ENCODE measurements around the gene LANCL3. TPM values are rescaled to one million over a fixed set of nuclear protein-coding genes. Genes with fewer than 3 reads are reported as not detected.

LANCL3 gene
- total and polyA plus RNA-seq, 4 experiments from 2014 or later, result 0.06 to 0.17 (median 0.12) TPM

- Mint-ChIP-seq H3K36me3 (no peaks in the 10 kb centered on the region), H3K4me1 (no peaks in the 10 kb centered on the region), H3K9me3 (peaks cover 0 to 4% (median 0%) of the 10 kb centered on the region in 8 donors), H3K4me3 (no peak overlapping the region), H3K27me3 (peaks cover 2 to 3% of the 10 kb centered on the region in 2 donors), H3K27ac (no peak overlapping the region)
- Histone ChIP-seq H3K9me3 (ENCODE audit: control insufficient read depth in 1 of 2, low read length in 2 of 2) (no peaks in the 10 kb centered on the region), H3K4me3 (ENCODE audit: low read length in 2 of 2) (no peak overlapping the region), H3K36me3 (ENCODE audit: insufficient read depth, low read length) (no peaks in the 10 kb centered on the region), H3K27ac (ENCODE audit: low read depth, low read length) (no peak overlapping the region), H3K27me3 (ENCODE audit: insufficient read depth, low read length) (no peaks in the 10 kb centered on the region), H3K4me1 (ENCODE audit: insufficient read depth, low read length) (no peaks in the 10 kb centered on the region)
- intact Hi-C loops (cut with micrococcal nuclease), result no loop called here
- no peak for DNase-seq
- ChIA-PET POLR2A (ENCODE audit: partially characterized antibody) (no interaction called here), CTCF (ENCODE audit: partially characterized antibody) (no interaction called here)
Measured at GRCh38 chrX:37590047-37590446, 18.6 kb downstream of the LANCL3 start.

- Histone ChIP-seq H3K27ac (ENCODE audit: low read depth, low read length) (no peak overlapping the region), H3K36me3 (ENCODE audit: insufficient read depth, low read length) (no peaks in the 10 kb centered on the region), H3K4me3 (ENCODE audit: low read length in 2 of 2) (no peak overlapping the region), H3K27me3 (ENCODE audit: insufficient read depth, low read length) (no peaks in the 10 kb centered on the region), H3K9me3 (ENCODE audit: control insufficient read depth in 1 of 2, low read length in 2 of 2) (no peaks in the 10 kb centered on the region), H3K4me1 (ENCODE audit: insufficient read depth, low read length) (no peaks in the 10 kb centered on the region)
- no peak overlapping the region for H3K27ac Mint-ChIP-seq
- ChIA-PET POLR2A (ENCODE audit: partially characterized antibody) (no interaction called here), CTCF (ENCODE audit: partially characterized antibody) (no interaction called here)
- H3K4me3 Mint-ChIP-seq, result no peak overlapping the region
- H3K4me1 Mint-ChIP-seq, result no peaks in the 10 kb centered on the region
- H3K36me3 Mint-ChIP-seq, result no peaks in the 10 kb centered on the region
- intact Hi-C loops (cut with micrococcal nuclease), result no loop called here
- DNase-seq, result no peak
- peaks cover 0 to 3% of the 10 kb centered on the region in 2 donors for H3K27me3 Mint-ChIP-seq
- no peaks in the 10 kb centered on the region for H3K9me3 Mint-ChIP-seq
Measured at GRCh38 chrX:37594755-37595382, 23.4 kb downstream of the LANCL3 start.

GRCh38 chrX:37599729-37600128, 28.3 kb downstream of the LANCL3 start:
- Mint-ChIP-seq H3K27ac (no peak overlapping the region), H3K9me3 (no peaks in the 10 kb centered on the region), H3K4me3 (no peak overlapping the region), H3K27me3 (peaks cover 0 to 2% of the 10 kb centered on the region in 2 donors), H3K36me3 (no peaks in the 10 kb centered on the region), H3K4me1 (no peaks in the 10 kb centered on the region)
- no peak for DNase-seq
- POLR2A ChIA-PET (ENCODE audit: partially characterized antibody), result no interaction called here
- Histone ChIP-seq H3K36me3 (ENCODE audit: insufficient read depth, low read length) (no peaks in the 10 kb centered on the region), H3K27ac (ENCODE audit: low read depth, low read length) (no peak overlapping the region), H3K27me3 (ENCODE audit: insufficient read depth, low read length) (no peaks in the 10 kb centered on the region), H3K9me3 (ENCODE audit: control insufficient read depth in 1 of 2, low read length in 2 of 2) (no peaks in the 10 kb centered on the region), H3K4me1 (ENCODE audit: insufficient read depth, low read length) (no peaks in the 10 kb centered on the region), H3K4me3 (ENCODE audit: low read length in 2 of 2) (no peak overlapping the region)
- CTCF ChIA-PET (ENCODE audit: partially characterized antibody), result no interaction called here
- intact Hi-C loops (cut with micrococcal nuclease), result no loop called here

GRCh38 chrX:37603938-37604409, 32.5 kb downstream of the LANCL3 start:
- Histone ChIP-seq H3K9me3 (ENCODE audit: control insufficient read depth in 1 of 2, low read length in 2 of 2) (no peaks in the 10 kb centered on the region), H3K4me3 (ENCODE audit: low read length in 2 of 2) (no peak overlapping the region), H3K4me1 (ENCODE audit: insufficient read depth, low read length) (no peaks in the 10 kb centered on the region), H3K36me3 (ENCODE audit: insufficient read depth, low read length) (no peaks in the 10 kb centered on the region), H3K27ac (ENCODE audit: low read depth, low read length) (no peak overlapping the region), H3K27me3 (ENCODE audit: insufficient read depth, low read length) (no peaks in the 10 kb centered on the region)
- H3K4me1 Mint-ChIP-seq, result no peaks in the 10 kb centered on the region
- intact Hi-C loops (cut with micrococcal nuclease), result no loop called here
- H3K9me3 Mint-ChIP-seq, result no peaks in the 10 kb centered on the region
- no peak for DNase-seq
- CTCF ChIA-PET (ENCODE audit: partially characterized antibody), result no interaction called here
- H3K27me3 Mint-ChIP-seq, result peaks cover 2 to 5% of the 10 kb centered on the region in 2 donors
- no peak overlapping the region for H3K4me3 Mint-ChIP-seq
- H3K36me3 Mint-ChIP-seq, result no peaks in the 10 kb centered on the region
- no peak overlapping the region for H3K27ac Mint-ChIP-seq
- POLR2A ChIA-PET (ENCODE audit: partially characterized antibody), result no interaction called here

GRCh38 chrX:37607243-37607642, 35.8 kb downstream of the LANCL3 start:
- H3K27me3 Mint-ChIP-seq, result peaks cover 2 to 5% of the 10 kb centered on the region in 2 donors
- H3K9me3 ChIP-seq (ENCODE audit: control insufficient read depth in 1 of 2, low read length in 2 of 2), result no peaks in the 10 kb centered on the region
- H3K36me3 ChIP-seq (ENCODE audit: insufficient read depth, low read length), result no peaks in the 10 kb centered on the region
- H3K4me1 ChIP-seq (ENCODE audit: insufficient read depth, low read length), result no peaks in the 10 kb centered on the region
- H3K36me3 Mint-ChIP-seq, result no peaks in the 10 kb centered on the region
- no peak overlapping the region for H3K27ac ChIP-seq (ENCODE audit: low read depth, low read length)
- H3K4me1 Mint-ChIP-seq, result no peaks in the 10 kb centered on the region
- no peak for DNase-seq
- H3K27ac Mint-ChIP-seq, result no peak overlapping the region
- no peaks in the 10 kb centered on the region for H3K9me3 Mint-ChIP-seq
- intact Hi-C loops (cut with micrococcal nuclease), result no loop called here
- no peaks in the 10 kb centered on the region for H3K27me3 ChIP-seq (ENCODE audit: insufficient read depth, low read length)
- H3K4me3 Mint-ChIP-seq, result no peak overlapping the region
- ChIA-PET CTCF (ENCODE audit: partially characterized antibody) (no interaction called here), POLR2A (ENCODE audit: partially characterized antibody) (no interaction called here)
- no peak overlapping the region for H3K4me3 ChIP-seq (ENCODE audit: low read length in 2 of 2)

GRCh38 chrX:37608156-37608555, 36.7 kb downstream of the LANCL3 start:
- no peaks in the 10 kb centered on the region for H3K27me3 ChIP-seq (ENCODE audit: insufficient read depth, low read length)
- intact Hi-C loops (cut with micrococcal nuclease), result no loop called here
- no peak overlapping the region for H3K27ac Mint-ChIP-seq
- H3K4me1 ChIP-seq (ENCODE audit: insufficient read depth, low read length), result no peaks in the 10 kb centered on the region
- no peaks in the 10 kb centered on the region for H3K9me3 ChIP-seq (ENCODE audit: control insufficient read depth in 1 of 2, low read length in 2 of 2)
- H3K4me3 Mint-ChIP-seq, result no peak overlapping the region
- no peaks in the 10 kb centered on the region for H3K9me3 Mint-ChIP-seq
- H3K36me3 ChIP-seq (ENCODE audit: insufficient read depth, low read length), result no peaks in the 10 kb centered on the region
- H3K4me3 ChIP-seq (ENCODE audit: low read length in 2 of 2), result no peak overlapping the region
- no peak overlapping the region for H3K27ac ChIP-seq (ENCODE audit: low read depth, low read length)
- DNase-seq, result no peak
- POLR2A ChIA-PET (ENCODE audit: partially characterized antibody), result no interaction called here
- no peaks in the 10 kb centered on the region for H3K36me3 Mint-ChIP-seq
- CTCF ChIA-PET (ENCODE audit: partially characterized antibody), result no interaction called here
- H3K27me3 Mint-ChIP-seq, result peaks cover 2 to 5% of the 10 kb centered on the region in 2 donors
- H3K4me1 Mint-ChIP-seq, result no peaks in the 10 kb centered on the region

GRCh38 chrX:37609727-37610126, 38.3 kb downstream of the LANCL3 start:
- no peaks in the 10 kb centered on the region for H3K4me1 Mint-ChIP-seq
- no peak overlapping the region for H3K27ac Mint-ChIP-seq
- intact Hi-C loops (cut with micrococcal nuclease), result no loop called here

GRCh38 chrX:37613933-37614332, 42.5 kb downstream of the LANCL3 start:
- POLR2A ChIA-PET (ENCODE audit: partially characterized antibody), result no interaction called here
- H3K27me3 Mint-ChIP-seq, result no peaks in the 10 kb centered on the region
- no peaks in the 10 kb centered on the region for H3K36me3 Mint-ChIP-seq
- Histone ChIP-seq H3K27me3 (ENCODE audit: insufficient read depth, low read length) (no peaks in the 10 kb centered on the region), H3K4me1 (ENCODE audit: insufficient read depth, low read length) (no peaks in the 10 kb centered on the region), H3K4me3 (ENCODE audit: low read length in 2 of 2) (no peak overlapping the region), H3K9me3 (ENCODE audit: control insufficient read depth in 1 of 2, low read length in 2 of 2) (no peaks in the 10 kb centered on the region), H3K27ac (ENCODE audit: low read depth, low read length) (no peak overlapping the region), H3K36me3 (ENCODE audit: insufficient read depth, low read length) (no peaks in the 10 kb centered on the region)
- CTCF ChIA-PET (ENCODE audit: partially characterized antibody), result no interaction called here
- DNase-seq, result no peak
- no peaks in the 10 kb centered on the region for H3K4me1 Mint-ChIP-seq
- no peak overlapping the region for H3K4me3 Mint-ChIP-seq
- H3K27ac Mint-ChIP-seq, result no peak overlapping the region
- intact Hi-C loops (cut with micrococcal nuclease), result no loop called here
- no peaks in the 10 kb centered on the region for H3K9me3 Mint-ChIP-seq

More at GRCh38 chrX:37609727-37610126, 38.3 kb downstream of the LANCL3 start:
- Histone ChIP-seq H3K4me3 (ENCODE audit: low read length in 2 of 2) (no peak overlapping the region), H3K27ac (ENCODE audit: low read depth, low read length) (no peak overlapping the region), H3K9me3 (ENCODE audit: control insufficient read depth in 1 of 2, low read length in 2 of 2) (no peaks in the 10 kb centered on the region), H3K4me1 (ENCODE audit: insufficient read depth, low read length) (no peaks in the 10 kb centered on the region), H3K27me3 (ENCODE audit: insufficient read depth, low read length) (no peaks in the 10 kb centered on the region), H3K36me3 (ENCODE audit: insufficient read depth, low read length) (no peaks in the 10 kb centered on the region)
- H3K4me3 Mint-ChIP-seq, result no peak overlapping the region
- H3K27me3 Mint-ChIP-seq, result peaks cover 2 to 4% of the 10 kb centered on the region in 2 donors
- no peaks in the 10 kb centered on the region for H3K9me3 Mint-ChIP-seq
- H3K36me3 Mint-ChIP-seq, result no peaks in the 10 kb centered on the region
- ChIA-PET POLR2A (ENCODE audit: partially characterized antibody) (no interaction called here), CTCF (ENCODE audit: partially characterized antibody) (no interaction called here)
- DNase-seq, result no peak
